ENCODE results near the gene USP24. TPM values are rescaled to one million over a fixed set of nuclear protein-coding genes. Genes with fewer than 3 reads are reported as not detected.

Gene USP24
- total and polyA plus RNA-seq, 10 of the 15 experiments (the other 5 are each of a cell fraction or from before 2014, with no cell fraction given): 4.6 to 36.5 (median 25.3) TPM

DNA sequence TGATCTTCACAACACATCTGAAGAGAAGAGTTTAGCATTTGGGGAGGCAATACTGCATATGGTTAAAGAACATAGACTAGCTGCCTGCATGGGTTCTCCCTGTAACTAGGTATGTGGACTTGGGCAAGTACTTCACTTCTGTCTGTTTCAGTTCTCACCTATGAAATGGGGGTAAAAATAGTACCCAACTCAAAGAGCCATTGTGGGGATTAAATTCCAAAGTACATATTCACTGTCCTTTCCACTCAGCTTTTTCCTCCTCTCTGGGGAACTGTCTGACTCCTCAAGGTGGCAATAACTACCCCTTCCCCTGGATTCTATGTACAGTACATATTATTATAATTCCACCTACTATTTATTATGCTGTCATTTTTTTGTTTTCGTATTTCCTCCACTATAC, 44.7 kb downstream of the USP24 start:
- in situ Hi-C loops (cut with MboI) (no loop called here), intact Hi-C loops (cut with micrococcal nuclease; ENCODE audit: unreplicated experiment) (no loop called here)
- Histone ChIP-seq H3K27me3 (replicated peaks in 1 of 2; ENCODE audit: control insufficient read depth in 2 of 2, insufficient read depth in 2 of 2, low read length in 1 of 2) (no peaks in the 10 kb centered on the region), H3K9me3 (replicated peaks; ENCODE audit: control insufficient read depth, insufficient read depth, low read length) (no peaks in the 10 kb centered on the region), H3K9ac (ENCODE audit: control insufficient read depth, insufficient read depth, low read length) (no peak overlapping the region), H4K20me1 (ENCODE audit: control insufficient read depth, insufficient read depth) (no peaks in the 10 kb centered on the region), H3K79me2 (ENCODE audit: control insufficient read depth, insufficient read depth, low read length) (no peaks in the 10 kb centered on the region), H3K4me2 (ENCODE audit: control insufficient read depth, insufficient read depth) (no peak overlapping the region), H3K27ac (ENCODE audit: control insufficient read depth, insufficient read depth) (no peak overlapping the region), H3K36me3 (ENCODE audit: control insufficient read depth in 2 of 2, insufficient read depth in 2 of 2, low read length in 1 of 2) (peaks cover 2 to 14% of the 10 kb centered on the region in 2 experiments), H2AFZ (ENCODE audit: control insufficient read depth, low read depth, low read length) (no peak overlapping the region), H3K4me3 (no peak overlapping the region), H3K4me1 (ENCODE audit: control insufficient read depth, insufficient read depth, low read length) (no peaks in the 10 kb centered on the region)
- RAD21 ChIA-PET (ENCODE audit: unreplicated experiment): no interaction called here
- ATAC-seq (no peak), FAIRE-seq (no peak), DNase-seq (ENCODE audit: low read depth, low spot score) (no peak)
- whole genome bisulfite sequencing (ENCODE audit: insufficient coverage, insufficient replicate concordance, low lambda C conversion rate, missing lambda C conversion rate): 96% methylated on average over 1 of the region's 1 CpG
- TF ChIP-seq RAD51 (IDR thresholded peaks at IDR 0.05) (no peak), GABPA (IDR thresholded peaks at IDR 0.05; ENCODE audit: low read depth) (no peak), SMAD5 (IDR thresholded peaks at IDR 0.05; ENCODE audit: low read depth) (no peak), YBX1 (IDR thresholded peaks at IDR 0.05) (no peak), ZNF622 (IDR thresholded peaks at IDR 0.05) (no peak)
- CTCF ChIA-PET: interaction anchor here (0.9 kb wide), 1 partner anchor 22 kb away, joined by 3 read pairs; no protein-coding TSS in a partner anchor
- no TSS peak for BruUV-seq (replicated peaks)
- SMC1A ChIA-PET (ENCODE audit: uncharacterized antibody, unreplicated experiment): interaction anchor here (1.3 to 3.5 kb wide), 3 partner anchors 23 to 108 kb away, joined by 3 to 12 read pairs (median 3); no protein-coding TSS in a partner anchor
- POLR2A ChIA-PET: interaction anchor here (0.6 kb wide), 1 partner anchor 13 kb away, joined by 3 read pairs; no protein-coding TSS in a partner anchor

DNA sequence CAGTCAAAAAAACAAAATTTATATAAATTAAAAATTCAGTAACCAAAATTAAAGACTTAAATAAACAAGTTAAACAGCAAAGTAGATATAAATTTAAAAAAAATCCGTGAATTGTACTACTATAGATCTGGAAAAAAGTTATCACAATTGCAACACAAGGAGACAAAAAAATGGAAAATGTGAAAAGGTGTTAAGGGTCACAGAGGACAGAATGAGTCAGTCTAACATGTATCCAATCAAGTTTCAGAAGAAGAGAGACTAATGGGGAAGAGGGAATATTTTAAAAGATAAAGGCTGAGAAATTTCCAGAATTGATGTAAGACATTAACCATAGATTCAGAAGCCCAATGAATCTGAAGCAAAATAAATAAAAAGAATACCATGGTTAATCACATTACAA, 46.0 kb downstream of the USP24 start:
- TF ChIP-seq, protein P1, sequence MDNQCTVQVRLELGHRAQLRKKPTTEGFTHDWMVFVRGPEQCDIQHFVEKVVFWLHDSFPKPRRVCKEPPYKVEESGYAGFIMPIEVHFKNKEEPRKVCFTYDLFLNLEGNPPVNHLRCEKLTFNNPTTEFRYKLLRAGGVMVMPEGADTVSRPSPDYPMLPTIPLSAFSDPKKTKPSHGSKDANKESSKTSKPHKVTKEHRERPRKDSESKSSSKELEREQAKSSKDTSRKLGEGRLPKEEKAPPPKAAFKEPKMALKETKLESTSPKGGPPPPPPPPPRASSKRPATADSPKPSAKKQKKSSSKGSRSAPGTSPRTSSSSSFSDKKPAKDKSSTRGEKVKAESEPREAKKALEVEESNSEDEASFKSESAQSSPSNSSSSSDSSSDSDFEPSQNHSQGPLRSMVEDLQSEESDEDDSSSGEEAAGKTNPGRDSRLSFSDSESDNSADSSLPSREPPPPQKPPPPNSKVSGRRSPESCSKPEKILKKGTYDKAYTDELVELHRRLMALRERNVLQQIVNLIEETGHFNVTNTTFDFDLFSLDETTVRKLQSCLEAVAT (IDR thresholded peaks at IDR 0.05): no peak
- TF ChIP-seq CREB1 (IDR thresholded peaks at IDR 0.05; ENCODE audit: low read depth) (no peak), RAD21 (IDR thresholded peaks at IDR 0.05; ENCODE audit: insufficient read depth, low read depth, low read length) (no peak), SUZ12 (IDR thresholded peaks at IDR 0.05; ENCODE audit: unreplicated experiment) (no peak), ATF7 (IDR thresholded peaks at IDR 0.05; ENCODE audit: low read depth) (no peak), MXI1 (IDR thresholded peaks at IDR 0.05; ENCODE audit: low read depth, low read length) (no peak), TAF1 (IDR thresholded peaks at IDR 0.05; ENCODE audit: borderline replicate concordance, low read depth, low read length) (no peak), STAT1 (conservative IDR thresholded peaks at IDR 0.05) (no peak), SMAD5 (IDR thresholded peaks at IDR 0.05; ENCODE audit: low read depth) (no peak)
- TF ChIP-seq, protein P2, sequence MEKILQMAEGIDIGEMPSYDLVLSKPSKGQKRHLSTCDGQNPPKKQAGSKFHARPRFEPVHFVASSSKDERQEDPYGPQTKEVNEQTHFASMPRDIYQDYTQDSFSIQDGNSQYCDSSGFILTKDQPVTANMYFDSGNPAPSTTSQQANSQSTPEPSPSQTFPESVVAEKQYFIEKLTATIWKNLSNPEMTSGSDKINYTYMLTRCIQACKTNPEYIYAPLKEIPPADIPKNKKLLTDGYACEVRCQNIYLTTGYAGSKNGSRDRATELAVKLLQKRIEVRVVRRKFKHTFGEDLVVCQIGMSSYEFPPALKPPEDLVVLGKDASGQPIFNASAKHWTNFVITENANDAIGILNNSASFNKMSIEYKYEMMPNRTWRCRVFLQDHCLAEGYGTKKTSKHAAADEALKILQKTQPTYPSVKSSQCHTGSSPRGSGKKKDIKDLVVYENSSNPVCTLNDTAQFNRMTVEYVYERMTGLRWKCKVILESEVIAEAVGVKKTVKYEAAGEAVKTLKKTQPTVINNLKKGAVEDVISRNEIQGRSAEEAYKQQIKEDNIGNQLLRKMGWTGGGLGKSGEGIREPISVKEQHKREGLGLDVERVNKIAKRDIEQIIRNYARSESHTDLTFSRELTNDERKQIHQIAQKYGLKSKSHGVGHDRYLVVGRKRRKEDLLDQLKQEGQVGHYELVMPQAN (conservative IDR thresholded peaks at IDR 0.05): no peak
- TF ChIP-seq, protein P3, sequence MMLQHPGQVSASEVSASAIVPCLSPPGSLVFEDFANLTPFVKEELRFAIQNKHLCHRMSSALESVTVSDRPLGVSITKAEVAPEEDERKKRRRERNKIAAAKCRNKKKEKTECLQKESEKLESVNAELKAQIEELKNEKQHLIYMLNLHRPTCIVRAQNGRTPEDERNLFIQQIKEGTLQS (IDR thresholded peaks at IDR 0.05; ENCODE audit: borderline replicate concordance, extremely low read depth, low read depth, low read length): no peak
- SMC1A ChIA-PET (ENCODE audit: uncharacterized antibody, unreplicated experiment): no interaction called here
- FAIRE-seq (no peak), ATAC-seq (no peak), DNase-seq (ENCODE audit: low read depth, low spot score) (no peak)
- H3K79me2 ChIP-seq (ENCODE audit: control insufficient read depth, insufficient read depth, low read length): no peaks in the 10 kb centered on the region
- H3K9me3 ChIP-seq (replicated peaks; ENCODE audit: control insufficient read depth, insufficient read depth, low read length): no peaks in the 10 kb centered on the region
- 94% methylated on average over 1 of the region's 1 CpG for WGBS (ENCODE audit: insufficient coverage, insufficient replicate concordance, low lambda C conversion rate, missing lambda C conversion rate)
- H3K4me3 ChIP-seq: no peak overlapping the region
- no peak overlapping the region for H3K4me2 ChIP-seq (ENCODE audit: control insufficient read depth, insufficient read depth)
- in situ Hi-C loops (cut with MboI): no loop called here
- no TSS peak for BruUV-seq (replicated peaks)
- CTCF ChIA-PET: no interaction called here
- no peak overlapping the region for H3K27ac ChIP-seq (ENCODE audit: control insufficient read depth, insufficient read depth)
- no peaks in the 10 kb centered on the region for H4K20me1 ChIP-seq (ENCODE audit: control insufficient read depth, insufficient read depth)
- H3K4me1 ChIP-seq (ENCODE audit: control insufficient read depth, insufficient read depth, low read length): no peaks in the 10 kb centered on the region
- H2AFZ ChIP-seq (ENCODE audit: control insufficient read depth, low read depth, low read length): no peak overlapping the region
- RAD21 ChIA-PET (ENCODE audit: unreplicated experiment): no interaction called here
- POLR2A ChIA-PET: no interaction called here
- H3K36me3 ChIP-seq (ENCODE audit: control insufficient read depth in 2 of 2, insufficient read depth in 2 of 2, low read length in 1 of 2): peaks cover 2 to 15% of the 10 kb centered on the region in 2 experiments
- no peaks in the 10 kb centered on the region for H3K27me3 ChIP-seq (replicated peaks in 1 of 2; ENCODE audit: control insufficient read depth in 2 of 2, insufficient read depth in 2 of 2, low read length in 1 of 2)
- H3K9ac ChIP-seq (ENCODE audit: control insufficient read depth, insufficient read depth, low read length): no peak overlapping the region
- intact Hi-C loops (cut with micrococcal nuclease; ENCODE audit: unreplicated experiment): no loop called here

Measured in GM12878 (cell line).